Endothelial cell of umbilical vein (primary cell): ENCODE measurements around the gene EPB41L4B.

Experiments used
- CTCF ChIP-seq, 2 donors: IDR thresholded peaks; 1 replicate in 1 of 2; 2 replicates in 1 of 2; pipeline ENCODE4 v1.5.1; 2011; ENCODE audit warnings: low read length in 2 of 2, mild to moderate bottlenecking in 2 of 2, moderate library complexity in 2 of 2, control low read depth in 1 of 2, inconsistent platforms in 1 of 2, low read depth in 1 of 2; ENCODE audit not compliant: insufficient read depth in 1 of 2; ENCODE audit errors: extremely low read depth in 1 of 2
- POLR2AphosphoS5 ChIP-seq: IDR thresholded peaks from 2 replicates; pipeline ENCODE4 v1.6.1; 2012; ENCODE audit warnings: low read depth, mild to moderate bottlenecking, control low read depth, low read length, moderate library complexity; ENCODE audit not compliant: insufficient read depth

DNA sequence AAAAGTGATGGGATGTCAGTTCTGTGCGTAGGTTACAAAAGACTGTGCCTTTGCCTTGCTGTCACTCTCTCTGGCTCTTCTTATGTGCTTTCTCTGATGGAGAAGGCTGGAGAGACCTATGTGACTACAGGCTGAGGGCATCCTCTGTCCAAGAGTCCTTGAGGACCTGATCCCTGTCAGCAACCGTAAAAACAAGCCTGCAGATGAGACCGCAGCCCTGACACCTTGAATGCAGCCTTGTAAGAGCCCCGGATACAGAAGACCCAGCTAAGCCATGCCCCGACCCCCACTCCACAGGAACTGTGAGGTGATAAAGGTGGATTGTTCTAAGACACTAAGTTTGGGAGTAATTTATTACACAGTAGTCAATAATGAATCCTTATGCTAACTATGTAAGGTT is 121.2 kb downstream of the EPB41L4B start:
- TF ChIP-seq CTCF (IDR thresholded peaks at IDR 0.05; ENCODE audit: extremely low read depth in 1 of 2, insufficient read depth in 1 of 2, low read depth in 1 of 2, low read length in 2 of 2) (no peak), POLR2AphosphoS5 (no peak)
